Measurements from ENCODE around the gene CDK8. TPM values are rescaled to one million over a fixed set of nuclear protein-coding genes. Genes with fewer than 3 reads are reported as not detected.

Gene CDK8
- total RNA-seq: 10 to 100 TPM in 3 of 4 donors, 1 to 10 TPM in 1; 6.7 to 17.9 (median 15.4) TPM

DNA sequence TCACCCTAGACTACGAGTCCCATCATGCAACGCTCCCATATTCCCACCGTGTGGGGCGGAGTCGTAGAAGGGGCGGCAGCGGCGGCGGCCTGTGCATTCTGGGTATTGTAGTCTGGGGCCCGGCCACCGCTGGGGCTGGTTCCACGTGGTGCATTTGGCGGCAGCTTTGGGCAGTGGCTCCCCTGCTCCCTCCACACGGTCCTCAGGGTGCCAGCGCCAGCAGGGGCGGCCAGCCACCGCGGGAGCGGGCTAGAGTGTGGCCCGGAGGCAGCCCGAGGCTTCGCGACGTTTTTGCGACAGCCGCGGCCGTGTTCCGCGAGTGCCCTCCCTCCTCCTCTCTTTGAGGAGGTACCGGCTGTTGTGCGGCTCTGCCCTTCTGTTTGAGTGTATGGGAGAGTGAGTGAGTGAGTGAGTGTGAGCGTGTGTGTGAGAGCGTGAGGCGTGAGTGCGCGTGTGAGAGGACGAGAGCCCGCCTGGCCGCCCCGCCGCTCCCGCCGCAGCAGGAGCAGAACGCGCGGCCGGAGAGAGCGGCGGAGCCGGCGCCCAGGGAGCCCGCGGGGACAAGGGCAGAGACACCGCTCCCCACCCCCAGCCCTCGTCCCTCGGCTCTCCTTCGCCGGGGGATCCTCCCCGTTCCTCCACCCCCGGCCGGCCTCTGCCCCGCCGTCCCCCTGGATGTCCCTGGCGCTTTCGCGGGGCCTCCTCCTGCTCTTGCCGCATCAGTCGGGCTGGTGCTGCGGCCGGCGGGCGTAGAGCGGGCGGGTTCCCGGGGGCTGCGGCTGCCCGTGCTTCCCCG is at the start of gene CDK8:
Gene CDK8 (plus strand): TSS at position 343 of the 796 bp plus-strand sequence. CDS start 513 bp downstream, outside the sequence.
- H3K4me3 ChIP-seq: peak within 1 kb of the TSS; percentile 58 to 90
- intact Hi-C loops (cut with DNase I; ENCODE audit: low total_unique reads): no loop called here
- DNase-seq: peak; percentile 89

DNA sequence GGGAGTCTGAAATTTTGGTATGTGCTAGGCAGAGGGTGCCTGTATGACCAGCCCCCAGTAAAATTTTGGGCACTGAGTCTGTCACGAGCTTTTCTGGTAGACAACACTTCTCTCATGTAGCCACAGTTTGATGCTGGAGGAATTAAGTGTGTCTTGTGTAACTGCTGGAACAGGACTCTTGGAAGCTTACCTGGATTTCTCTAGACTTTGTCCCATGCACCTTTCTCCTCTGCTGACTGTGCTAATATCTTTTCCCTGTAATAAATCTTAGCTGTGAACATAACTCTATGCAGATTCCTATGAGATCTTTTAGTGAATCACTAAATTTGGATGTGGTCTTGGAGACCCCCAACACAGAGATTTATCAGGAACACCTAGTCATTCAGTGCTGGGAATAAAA is 45.6 kb upstream of the CDK8 start:
- no peaks in the 10 kb centered on the region for H3K27me3 ChIP-seq
- intact Hi-C loops (cut with DNase I; ENCODE audit: low total_unique reads): no loop called here
- no peaks in the 10 kb centered on the region for H3K4me1 ChIP-seq
- H3K4me3 ChIP-seq: no peak overlapping the region
- no peaks in the 10 kb centered on the region for H3K36me3 ChIP-seq
- no peak overlapping the region for H3K27ac ChIP-seq
- H3K9me3 ChIP-seq: no peaks in the 10 kb centered on the region
- DNase-seq: no peak
- TF ChIP-seq, protein P1, sequence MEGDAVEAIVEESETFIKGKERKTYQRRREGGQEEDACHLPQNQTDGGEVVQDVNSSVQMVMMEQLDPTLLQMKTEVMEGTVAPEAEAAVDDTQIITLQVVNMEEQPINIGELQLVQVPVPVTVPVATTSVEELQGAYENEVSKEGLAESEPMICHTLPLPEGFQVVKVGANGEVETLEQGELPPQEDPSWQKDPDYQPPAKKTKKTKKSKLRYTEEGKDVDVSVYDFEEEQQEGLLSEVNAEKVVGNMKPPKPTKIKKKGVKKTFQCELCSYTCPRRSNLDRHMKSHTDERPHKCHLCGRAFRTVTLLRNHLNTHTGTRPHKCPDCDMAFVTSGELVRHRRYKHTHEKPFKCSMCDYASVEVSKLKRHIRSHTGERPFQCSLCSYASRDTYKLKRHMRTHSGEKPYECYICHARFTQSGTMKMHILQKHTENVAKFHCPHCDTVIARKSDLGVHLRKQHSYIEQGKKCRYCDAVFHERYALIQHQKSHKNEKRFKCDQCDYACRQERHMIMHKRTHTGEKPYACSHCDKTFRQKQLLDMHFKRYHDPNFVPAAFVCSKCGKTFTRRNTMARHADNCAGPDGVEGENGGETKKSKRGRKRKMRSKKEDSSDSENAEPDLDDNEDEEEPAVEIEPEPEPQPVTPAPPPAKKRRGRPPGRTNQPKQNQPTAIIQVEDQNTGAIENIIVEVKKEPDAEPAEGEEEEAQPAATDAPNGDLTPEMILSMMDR (IDR thresholded peaks at IDR 0.05): no peak
- TF ChIP-seq POLR2A (IDR thresholded peaks at IDR 0.05): no peak

More for the DNA sequence above, at the start of gene CDK8:
- Histone ChIP-seq H3K27ac (peak within 1 kb of the TSS; percentile 90 to 94), H3K9me3 (no peaks in the 10 kb centered on the region), H3K36me3 (no peaks in the 10 kb centered on the region), H3K4me1 (no peaks in the 10 kb centered on the region), H3K27me3 (no peaks in the 10 kb centered on the region)
- TF ChIP-seq POLR2A (IDR thresholded peaks at IDR 0.05): peak; percentile 23 to 65
- TF ChIP-seq, protein P1 (IDR thresholded peaks at IDR 0.05): peak in 2 of 4 experiments; percentile 7 to 9

DNA sequence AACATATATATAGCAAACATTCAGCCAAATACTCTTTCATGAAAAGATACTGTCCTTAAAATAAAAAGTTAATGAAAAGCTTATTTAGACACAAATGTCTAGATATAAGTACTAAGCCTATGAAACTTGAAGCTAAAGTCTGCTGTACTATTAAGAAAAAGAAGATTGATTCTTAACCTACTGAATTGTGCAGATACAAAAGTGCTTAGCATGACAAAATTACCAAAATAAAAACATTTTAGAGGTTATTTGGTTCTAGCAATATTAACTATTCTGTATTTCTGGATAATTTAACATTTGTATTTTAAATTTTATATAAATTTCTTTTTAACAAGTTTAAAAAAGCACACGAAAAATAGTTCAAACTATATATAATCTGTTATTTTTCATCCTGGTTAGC is 40.6 kb upstream of the CDK8 start:
- no peaks in the 10 kb centered on the region for H3K4me1 ChIP-seq
- no peaks in the 10 kb centered on the region for H3K27me3 ChIP-seq
- TF ChIP-seq, protein P1 (IDR thresholded peaks at IDR 0.05): no peak
- H3K27ac ChIP-seq: no peak overlapping the region
- no peak overlapping the region for H3K4me3 ChIP-seq
- DNase-seq: no peak
- intact Hi-C loops (cut with DNase I; ENCODE audit: low total_unique reads): no loop called here
- H3K9me3 ChIP-seq: no peaks in the 10 kb centered on the region
- H3K36me3 ChIP-seq: no peaks in the 10 kb centered on the region

DNA sequence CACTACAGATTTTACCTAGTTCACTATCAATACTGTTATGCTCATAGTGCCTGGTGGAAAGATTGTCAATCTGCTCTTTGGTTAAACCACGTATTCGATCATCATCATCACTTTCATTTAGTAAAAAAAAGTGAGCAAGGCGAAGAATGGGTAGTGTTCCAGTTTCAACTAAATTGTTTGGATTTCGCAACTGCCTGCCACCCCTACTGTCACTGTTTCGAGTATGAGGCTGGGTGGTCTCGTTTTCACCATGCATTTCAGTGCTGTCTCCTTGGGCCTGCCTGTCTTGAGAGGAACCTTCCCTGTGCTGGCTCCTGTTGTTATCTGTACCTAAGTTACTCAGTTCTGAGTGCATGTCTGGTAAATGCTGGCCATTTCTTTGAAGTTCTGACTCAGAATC is 39.9 kb upstream of the CDK8 start:
- TF ChIP-seq, protein P1 (IDR thresholded peaks at IDR 0.05): no peak
- no peak for TF ChIP-seq POLR2A (IDR thresholded peaks at IDR 0.05)
- Histone ChIP-seq H3K27me3 (no peaks in the 10 kb centered on the region), H3K36me3 (no peaks in the 10 kb centered on the region), H3K27ac (no peak overlapping the region), H3K4me1 (no peaks in the 10 kb centered on the region), H3K9me3 (no peaks in the 10 kb centered on the region), H3K4me3 (no peak overlapping the region)
- DNase-seq: no peak
- intact Hi-C loops (cut with DNase I; ENCODE audit: low total_unique reads): no loop called here

DNA sequence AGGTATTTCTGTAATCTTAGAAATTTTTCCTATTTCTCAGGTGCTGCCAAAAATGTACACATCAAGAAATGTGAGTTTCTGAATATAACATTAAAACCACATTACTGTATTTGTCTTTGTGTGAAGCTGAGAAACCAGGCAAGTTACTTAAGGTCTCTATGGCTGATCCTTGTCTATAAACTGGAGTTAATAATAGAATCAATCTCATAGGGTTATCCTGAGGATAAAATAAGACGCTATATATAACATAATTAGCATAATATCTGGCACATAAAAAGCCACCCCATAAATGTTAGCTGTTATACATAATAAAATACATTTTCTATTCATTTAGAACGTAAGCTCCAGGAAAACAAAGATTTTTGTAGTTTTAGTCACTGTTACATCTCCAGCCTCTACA is 37.9 kb upstream of the CDK8 start:
- H3K36me3 ChIP-seq: no peaks in the 10 kb centered on the region
- peaks cover 0 to 10% of the 10 kb centered on the region in 2 donors for H3K4me1 ChIP-seq
- H3K27ac ChIP-seq: no peak overlapping the region
- TF ChIP-seq, protein P1 (IDR thresholded peaks at IDR 0.05): no peak
- no peak for TF ChIP-seq POLR2A (IDR thresholded peaks at IDR 0.05)
- no peak for DNase-seq
- intact Hi-C loops (cut with DNase I; ENCODE audit: low total_unique reads): no loop called here
- H3K9me3 ChIP-seq: no peaks in the 10 kb centered on the region
- H3K27me3 ChIP-seq: no peaks in the 10 kb centered on the region
- H3K4me3 ChIP-seq: no peak overlapping the region
